GM19238 (cell line): Measurements from ENCODE around the gene USP31.

Source experiments
- DNase-seq: peaks from one replicate; pipeline ENCODE4 v3.0.0; 2011; ENCODE audit warnings: low spot score; ENCODE audit not compliant: insufficient read length

Gene USP31

GRCh38 chr16:23024044-23024443, 125.2 kb downstream of the USP31 start:
- no peak for DNase-seq

GRCh38 chr16:23020084-23020483, 129.2 kb downstream of the USP31 start:
- no peak for DNase-seq

- no peak for DNase-seq
Observed at GRCh38 chr16:23016368-23016767, 132.9 kb downstream of the USP31 start.

GRCh38 chr16:23015580-23015979, 133.7 kb downstream of the USP31 start:
- DNase-seq: no peak

GRCh38 chr16:23014592-23014991, 134.7 kb downstream of the USP31 start:
- no peak for DNase-seq
